HepG2 (cell line): ENCODE data around the gene CARD16. TPM values are rescaled to one million over a fixed set of nuclear protein-coding genes. Genes with fewer than 3 reads are reported as not detected.
A peak's percentile ranks its signal among the peaks of the same experiment; 100 is the strongest.

ENCODE experiments used
- AFF4 ChIP-seq: sonication (generic); formaldehyde crosslinking; IDR thresholded peaks from 2 replicates; pipeline ENCODE4 v1.4.0; 2020; ENCODE audit warnings: missing genetic modification reagents
- ETV5 ChIP-seq: IDR thresholded peaks from 2 replicates; pipeline ENCODE4 v1.6.1; 2018; ENCODE audit warnings: missing biosample characterization, missing genetic modification reagents, inconsistent platforms, borderline replicate concordance
- FOXJ3 ChIP-seq: sonication (generic); formaldehyde crosslinking; IDR thresholded peaks from 2 replicates; pipeline ENCODE4 v1.4.0; 2020; ENCODE audit warnings: missing genetic modification reagents, mild to moderate bottlenecking, borderline replicate concordance
- GABPB1 ChIP-seq: IDR thresholded peaks from 2 replicates; pipeline ENCODE4 v1.6.1; 2016; ENCODE audit warnings: mild to moderate bottlenecking, missing genetic modification reagents, moderate library complexity, missing compliant biosample characterization
- HHEX ChIP-seq: IDR thresholded peaks from 2 replicates; pipeline ENCODE4 v1.6.1; 2016; ENCODE audit warnings: control low read depth
- HNRNPH1 ChIP-seq: fragments of 200-400 bp; formaldehyde crosslinking; optimal IDR thresholded peaks from 2 replicates; pipeline ENCODE3; 2017; ENCODE audit warnings: mild to moderate bottlenecking, low read depth, low read length
- HOMEZ ChIP-seq: IDR thresholded peaks from 2 replicates; pipeline ENCODE4 v1.6.1; 2016; ENCODE audit warnings: low read depth
- IRF1 ChIP-seq: sonication (generic); formaldehyde crosslinking; IDR thresholded peaks from 2 replicates; pipeline ENCODE4 v1.4.0; 2020; ENCODE audit warnings: low read depth, mild to moderate bottlenecking, missing genetic modification reagents
- ISL2 ChIP-seq: sonication (generic); formaldehyde crosslinking; IDR thresholded peaks from 2 replicates; pipeline ENCODE4 v1.5.0; 2020; ENCODE audit warnings: missing genetic modification reagents
- KAT8 ChIP-seq: IDR thresholded peaks from 2 replicates; pipeline ENCODE4 v1.6.1; 2016; ENCODE audit warnings: missing genetic modification reagents, missing compliant biosample characterization
- KDM6A ChIP-seq: IDR thresholded peaks from 2 replicates; pipeline ENCODE4 v1.6.1; 2016; ENCODE audit warnings: low read depth
- MIXL1 ChIP-seq: IDR thresholded peaks from 2 replicates; pipeline ENCODE4 v1.6.1; 2016
- MTF1 ChIP-seq: sonication (generic); formaldehyde crosslinking; IDR thresholded peaks from 2 replicates; pipeline ENCODE4 v1.5.0; 2020; ENCODE audit warnings: missing genetic modification reagents
- NCOA2 ChIP-seq: sonication (generic); formaldehyde crosslinking; IDR thresholded peaks from 2 replicates; pipeline ENCODE4 v1.8.0; 2022; ENCODE audit warnings: inconsistent platforms
- NFATC3 ChIP-seq: sonication (generic); formaldehyde crosslinking; IDR thresholded peaks from 2 replicates; pipeline ENCODE4 v1.5.1; 2020; ENCODE audit warnings: mild to moderate bottlenecking, missing genetic modification reagents
- ONECUT2 ChIP-seq: sonication (generic); formaldehyde crosslinking; IDR thresholded peaks from 2 replicates; pipeline ENCODE4 v1.4.0; 2020; ENCODE audit warnings: missing genetic modification reagents
- TFDP1 ChIP-seq: IDR thresholded peaks from 2 replicates; pipeline ENCODE4 v1.6.1; 2016; ENCODE audit warnings: missing compliant biosample characterization, missing genetic modification reagents, borderline replicate concordance
- ZFP90 ChIP-seq: sonication (generic); formaldehyde crosslinking; IDR thresholded peaks from 2 replicates; pipeline ENCODE4 v1.8.0; 2022; ENCODE audit warnings: missing genetic modification reagents, mild to moderate bottlenecking, inconsistent platforms, borderline replicate concordance
- ZMYM4 ChIP-seq: sonication (generic); formaldehyde crosslinking; IDR thresholded peaks from 2 replicates; pipeline ENCODE4 v1.8.1; 2023; ENCODE audit warnings: mild to moderate bottlenecking, missing genetic modification reagents
- ZNF224 ChIP-seq: sonication (generic); formaldehyde crosslinking; IDR thresholded peaks from 2 replicates; pipeline ENCODE4 v1.5.0; 2020; ENCODE audit warnings: mild to moderate bottlenecking, missing genetic modification reagents
- ZNF251 ChIP-seq: sonication (generic); formaldehyde crosslinking; IDR thresholded peaks from 2 replicates; pipeline ENCODE4 v1.9.0; 2021; ENCODE audit warnings: mild to moderate bottlenecking, missing genetic modification reagents
- ZNF317 ChIP-seq: sonication (generic); formaldehyde crosslinking; IDR thresholded peaks from 2 replicates; pipeline ENCODE4 v1.5.0; 2020; ENCODE audit warnings: mild to moderate bottlenecking, missing genetic modification reagents
- ZNF430 ChIP-seq: sonication (generic); formaldehyde crosslinking; IDR thresholded peaks from 2 replicates; pipeline ENCODE4 v1.9.0; 2021; ENCODE audit warnings: mild to moderate bottlenecking, missing genetic modification reagents
- ZNF563 ChIP-seq: sonication (generic); formaldehyde crosslinking; IDR thresholded peaks from 2 replicates; pipeline ENCODE4 v1.8.0; 2022; ENCODE audit warnings: mild to moderate bottlenecking, moderate library complexity, missing genetic modification reagents
- ZNF816 ChIP-seq: sonication (generic); formaldehyde crosslinking; IDR thresholded peaks from 2 replicates; pipeline ENCODE4 v1.8.0; 2022; ENCODE audit warnings: missing genetic modification reagents, mild to moderate bottlenecking, borderline replicate concordance
- polyA plus RNA-seq, 8 experiments: library from polyadenylated mRNA; depleted of rRNA in 3 of 8; stranded (reverse) in 7 of 8; unstranded in 1 of 8; fragments of >200 nt; fragmentation: Illumina TruSeq in 4 of 8; extraction: Trizol in 4 of 8; gene quantifications; 2 replicates each; pipeline versions ENCODE4 v1.2.1 to v1.2.3, GENCODE V29; 2011 to 2016; ENCODE audit warnings: low read depth in 4 of 8, missing spikeins in 1 of 8, mixed read lengths in 1 of 8; ENCODE audit not compliant: insufficient read depth in 1 of 8
- total RNA-seq, 5 experiments: library from RNA; depleted of rRNA; stranded (reverse); fragments of >200 nt; fragmentation: Illumina TruSeq; extraction: Trizol; gene quantifications; 2 replicates each; pipeline ENCODE4 v1.2.3, GENCODE V29; 2016; ENCODE audit warnings: low read depth in 1 of 5

The CARD16 gene
- total and polyA plus RNA-seq, 2 of the 13 experiments (the other 11 are each of a cell fraction or from before 2014, with no cell fraction given): 0.34 TPM; not detected in 1

GRCh38 chr11:105046898-105047579, 1.9 kb upstream of the CARD16 start (continued):
- TF ChIP-seq TFDP1 (CRISPR knock-in tag) (peak; percentile 70; the same call in 1 of the 2 replicates), KDM6A (peak; percentile 85), AFF4 (CRISPR knock-in tag) (no peak), ZNF816 (CRISPR knock-in tag) (no peak; the same call in 1 of the 2 replicates), ZNF317 (CRISPR knock-in tag) (no peak), ISL2 (CRISPR knock-in tag) (peak; percentile 94), FOXJ3 (CRISPR knock-in tag) (peak; percentile 96; the same call in 1 of the 2 replicates), ZNF430 (CRISPR knock-in tag) (peak; percentile 61; the same call in 1 of the 2 replicates), NCOA2 (CRISPR knock-in tag) (peak; percentile 91), ZNF563 (CRISPR knock-in tag) (no peak), HOMEZ (CRISPR knock-in tag) (peak; percentile 97; the same call in 1 of the 2 replicates), ETV5 (CRISPR knock-in tag) (peak; percentile 78; the same call in 1 of the 2 replicates), ONECUT2 (0 out of 2 replicates have a peak, but pooled peaks have one; percentile 32), HNRNPH1 (no peak), GABPB1 (CRISPR knock-in tag) (peak; percentile 20; the same call in 1 of the 2 replicates), MIXL1 (peak; percentile 92), ZFP90 (CRISPR knock-in tag) (0 out of 2 replicates have a peak, but pooled peaks have one; percentile 68), ZMYM4 (CRISPR knock-in tag) (peak; percentile 94), HHEX (CRISPR knock-in tag) (peak; percentile 47; the same call in 1 of the 2 replicates), MTF1 (CRISPR knock-in tag) (0 out of 2 replicates have a peak, but pooled peaks have one; percentile 52), KAT8 (CRISPR knock-in tag) (peak; percentile 76), NFATC3 (CRISPR knock-in tag) (no peak), IRF1 (CRISPR knock-in tag) (no peak), ZNF251 (CRISPR knock-in tag) (no peak), ZNF224 (no peak)
